Ovary (tissue), 3 donors: ENCODE measurements around the gene GUCY1A2.

Source experiments
- CTCF ChIP-seq, 3 donors: fragments of 450-650 bp in 2 of 3; fragments of 200-600 bp in 1 of 3; IDR thresholded peaks; one replicate each; pipeline versions ENCODE4 v1.5.1 to v1.8.0; 2016 to 2022; ENCODE audit warnings: antibody characterized with exemption in 3 of 3, mild to moderate bottlenecking in 1 of 3
- EP300 ChIP-seq: sonication (generic); formaldehyde crosslinking; IDR thresholded peaks from one replicate; pipeline ENCODE4 v1.6.1; 2017; ENCODE audit warnings: antibody characterized with exemption
- POLR2A ChIP-seq: fragments of 450-650 bp; IDR thresholded peaks from one replicate; pipeline ENCODE4 v1.6.1; 2017; ENCODE audit warnings: antibody characterized with exemption, mild to moderate bottlenecking, moderate library complexity
- donor health status: DM: no; HTN: no; CAD: no.

DNA sequence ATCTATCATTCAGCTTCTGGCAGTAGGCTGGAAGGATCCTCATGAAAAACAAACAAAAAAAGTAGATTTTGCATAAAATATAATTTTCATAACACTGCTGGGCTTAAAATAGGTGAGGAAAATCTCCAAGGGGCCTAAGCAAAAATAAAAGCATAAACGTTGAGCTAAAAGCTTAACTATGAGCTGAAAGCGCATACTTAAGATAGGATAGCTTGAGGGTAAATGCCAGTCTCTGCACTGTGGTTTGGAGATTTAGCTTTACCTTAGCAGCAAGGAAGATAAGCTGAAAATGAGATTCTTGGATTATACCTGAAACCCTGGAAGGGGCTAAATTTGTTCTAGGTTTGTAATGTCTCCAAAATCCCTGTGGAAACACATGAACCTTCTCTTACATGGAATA is 183.7 kb downstream of the GUCY1A2 start:
- no peak for TF ChIP-seq EP300
- no peak for TF ChIP-seq CTCF (IDR thresholded peaks at IDR 0.05)
- TF ChIP-seq POLR2A = no peak
